GM04504 (cell line): ENCODE data around the gene SHROOM3.

Experiments
- DNase-seq: peaks from one replicate; pipeline ENCODE4 v3.0.0-alpha.2; 2012; ENCODE audit warnings: low read depth

SHROOM3 gene

DNA sequence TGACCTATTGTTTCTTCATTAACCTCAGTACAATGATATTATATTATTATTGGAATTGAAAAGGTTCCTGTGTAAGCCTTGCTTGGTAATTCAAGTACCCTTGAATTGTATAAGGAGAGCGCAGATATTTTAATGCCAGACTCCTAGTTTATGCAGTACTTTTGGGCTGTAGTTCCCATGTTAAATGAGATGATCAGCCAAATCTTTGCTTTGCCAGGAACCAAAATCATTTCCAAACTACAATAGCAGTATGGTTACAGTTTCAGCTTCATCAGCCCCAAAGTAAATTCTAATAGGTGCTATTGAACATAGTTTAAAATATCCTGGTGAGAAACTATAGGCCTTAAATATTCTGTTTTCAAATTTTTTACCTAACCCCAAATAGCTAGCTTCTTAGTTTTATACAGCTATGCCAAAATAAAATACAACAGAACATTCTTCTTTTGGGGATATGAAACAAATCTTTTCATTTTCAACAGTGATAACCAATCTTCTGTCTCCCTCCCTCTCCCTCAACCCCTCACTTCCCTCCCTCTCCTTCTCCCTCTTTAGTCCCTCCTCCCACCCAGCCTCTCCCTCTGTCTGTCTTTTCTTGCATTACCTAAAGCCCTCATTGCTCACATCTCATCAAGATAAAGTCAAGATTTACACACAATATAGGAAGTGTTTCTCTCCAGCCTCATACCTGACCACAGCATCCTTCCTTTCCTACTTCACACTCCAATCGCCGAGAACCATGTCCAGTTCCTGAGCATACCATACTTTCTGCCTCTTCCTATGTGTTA, 190.1 kb downstream of the SHROOM3 start:
- DNase-seq = no peak

- no peak for DNase-seq
Observed at GRCh38 chr4:76626686-76627465, 191.8 kb downstream of the SHROOM3 start.

- DNase-seq = no peak
Observed at GRCh38 chr4:76628251-76628650, 193.2 kb downstream of the SHROOM3 start.

DNA sequence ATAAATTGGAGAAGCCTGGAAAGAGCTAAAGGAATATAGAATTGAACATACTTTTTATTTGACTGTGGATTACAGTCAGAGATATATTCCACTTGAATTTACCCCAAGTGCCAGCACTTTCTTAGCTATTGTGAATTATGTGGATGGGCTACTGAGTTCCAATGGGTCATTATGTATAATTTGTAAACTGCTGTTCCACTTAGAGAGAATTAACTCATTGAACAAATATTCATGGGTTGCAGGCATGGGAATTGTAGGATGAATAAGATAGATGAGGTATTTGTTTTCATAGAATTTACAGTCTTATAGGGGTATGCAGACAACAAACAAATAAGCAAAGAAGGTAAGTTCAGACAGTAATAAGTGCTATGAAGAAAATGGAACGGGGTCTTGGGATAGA, 195.7 kb downstream of the SHROOM3 start:
- DNase-seq = no peak

DNA sequence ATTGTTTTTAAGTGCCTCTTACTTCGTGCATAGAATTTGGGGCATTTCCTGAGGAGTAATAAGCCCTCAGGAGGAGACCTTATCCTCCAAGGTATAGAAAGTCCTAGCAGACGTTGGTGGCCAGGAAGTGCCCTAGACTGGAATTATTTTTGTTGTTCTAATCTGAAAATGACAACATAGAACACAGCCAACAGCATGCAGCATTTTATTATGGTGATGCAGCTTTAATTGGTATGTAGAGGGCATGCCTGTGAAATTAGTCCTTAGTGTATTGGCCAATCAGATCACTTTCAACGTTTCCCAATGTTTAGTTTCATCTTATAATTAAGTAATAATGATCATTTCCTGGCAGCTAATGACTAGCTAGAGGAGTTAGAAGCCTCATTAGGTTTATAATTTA, 199.2 kb downstream of the SHROOM3 start:
- DNase-seq = no peak

DNA sequence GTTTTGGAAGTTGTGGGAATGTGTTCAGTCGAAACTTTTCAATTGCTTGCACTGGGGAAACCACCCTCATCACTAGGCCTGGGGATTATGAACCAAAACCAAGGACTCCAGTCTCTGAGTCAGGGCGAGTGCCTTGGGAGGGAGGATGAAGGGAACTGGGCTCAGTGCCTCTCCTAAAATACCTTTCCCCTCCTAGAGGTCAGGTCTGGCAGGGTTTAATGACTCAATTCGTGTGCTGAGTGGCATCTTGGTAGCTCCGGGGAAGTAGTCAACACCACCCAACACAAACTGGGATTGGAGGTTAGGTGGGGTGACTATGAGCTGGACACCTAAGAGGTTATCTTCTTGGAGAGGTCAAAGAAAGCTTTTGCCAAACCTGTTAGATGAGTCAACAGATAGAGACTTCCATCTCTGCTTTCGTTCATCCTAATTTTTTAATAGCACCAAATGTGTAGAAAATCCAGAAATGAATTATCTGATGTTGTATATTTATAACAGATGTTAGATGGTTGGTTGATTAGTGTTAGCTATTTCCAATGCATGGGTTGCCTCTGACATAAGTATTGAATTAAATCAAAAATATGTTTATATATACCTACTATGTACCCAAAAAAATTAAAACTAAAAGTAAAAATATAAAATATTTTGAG, 202.8 kb downstream of the SHROOM3 start:
- DNase-seq = no peak

- DNase-seq = no peak
Observed at GRCh38 chr4:76639288-76639687, 204.3 kb downstream of the SHROOM3 start.

GRCh38 chr4:76640353-76640910, 205.4 kb downstream of the SHROOM3 start:
- DNase-seq = no peak

- no peak for DNase-seq
Observed at GRCh38 chr4:76641351-76641750, 206.3 kb downstream of the SHROOM3 start.

DNA sequence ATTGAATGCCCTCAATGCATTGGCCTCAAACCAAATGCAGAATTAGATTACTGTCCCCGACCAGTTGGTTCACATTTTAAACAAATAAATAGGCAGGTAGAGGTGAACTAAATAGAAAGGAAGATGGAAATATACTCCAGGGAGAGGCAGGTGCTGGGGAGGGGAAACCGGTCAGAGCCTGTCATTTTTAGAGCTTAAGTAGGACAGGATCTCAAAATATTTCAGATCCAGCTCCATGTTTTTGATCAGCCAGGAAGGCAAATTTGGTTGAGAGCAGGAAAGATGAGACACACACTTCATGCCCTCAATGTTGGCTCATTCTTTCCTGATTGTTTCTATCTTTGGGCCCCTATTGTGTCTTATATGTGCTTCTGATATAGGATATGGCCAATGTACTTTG, 206.7 kb downstream of the SHROOM3 start:
- DNase-seq = no peak

- DNase-seq = no peak
Observed at GRCh38 chr4:76644831-76645485, 209.9 kb downstream of the SHROOM3 start.

DNA sequence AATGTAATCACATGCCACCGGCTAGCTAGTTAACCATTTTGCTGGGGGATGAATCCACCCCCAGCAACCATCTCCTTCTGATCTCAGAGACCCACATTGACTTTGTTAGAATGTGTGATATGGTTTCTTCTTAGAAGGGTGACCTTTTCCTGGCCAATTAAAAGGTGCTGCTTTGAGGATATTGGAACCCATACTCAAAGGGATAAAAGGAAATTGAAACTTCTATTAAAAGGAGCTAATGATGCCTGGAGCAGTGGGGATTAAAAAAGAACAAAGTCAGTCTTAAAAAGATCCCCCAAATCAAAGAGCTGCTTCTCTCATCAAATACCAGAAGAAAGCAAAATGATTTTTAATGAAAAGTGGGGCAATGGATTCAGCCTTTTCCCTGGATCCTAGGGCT, 214.1 kb downstream of the SHROOM3 start:
- no peak for DNase-seq

DNA sequence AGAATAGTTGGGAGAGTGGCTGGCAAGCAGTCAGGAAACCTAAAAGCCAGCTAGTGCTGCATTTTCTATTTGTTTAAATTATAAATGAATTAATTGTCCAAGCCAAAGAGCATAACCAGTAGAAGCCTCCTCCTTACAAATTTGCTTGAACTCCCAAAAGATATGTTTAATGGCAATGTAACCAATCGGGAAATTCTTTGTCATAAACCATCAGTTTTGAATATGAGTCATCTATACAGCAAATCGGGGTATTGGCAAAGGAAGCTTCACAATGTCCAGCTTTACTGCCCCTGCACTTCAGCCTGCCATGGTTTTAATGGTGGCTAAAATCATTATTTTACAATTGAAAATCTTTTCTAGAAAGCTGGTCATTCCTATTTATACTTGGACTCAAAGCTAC, 216.6 kb downstream of the SHROOM3 start:
- DNase-seq = no peak

- no peak for DNase-seq
Observed at GRCh38 chr4:76652389-76652788, 217.4 kb downstream of the SHROOM3 start.

DNA sequence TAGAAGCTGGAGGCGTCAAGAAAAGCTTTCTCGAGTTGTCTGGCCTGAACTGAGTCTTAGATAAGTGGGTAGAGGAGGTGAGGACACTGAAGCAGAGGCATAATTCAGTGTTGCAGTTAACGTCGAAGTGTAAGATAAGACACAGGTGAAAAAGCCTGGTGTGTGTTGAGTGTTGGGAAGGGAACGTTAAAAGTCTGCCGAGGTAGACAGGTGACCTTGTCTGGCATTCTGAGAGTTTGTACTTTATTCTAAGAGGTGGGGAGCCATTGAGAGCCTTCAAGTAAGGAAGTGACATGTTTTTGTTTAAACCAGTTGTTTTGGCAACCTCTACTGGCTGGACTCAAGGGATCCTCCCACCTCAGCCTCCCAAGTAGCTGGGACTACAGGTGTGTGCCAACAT, 219.1 kb downstream of the SHROOM3 start:
- DNase-seq = no peak

- no peak for DNase-seq
Observed at GRCh38 chr4:76654791-76655190, 219.8 kb downstream of the SHROOM3 start.

DNA sequence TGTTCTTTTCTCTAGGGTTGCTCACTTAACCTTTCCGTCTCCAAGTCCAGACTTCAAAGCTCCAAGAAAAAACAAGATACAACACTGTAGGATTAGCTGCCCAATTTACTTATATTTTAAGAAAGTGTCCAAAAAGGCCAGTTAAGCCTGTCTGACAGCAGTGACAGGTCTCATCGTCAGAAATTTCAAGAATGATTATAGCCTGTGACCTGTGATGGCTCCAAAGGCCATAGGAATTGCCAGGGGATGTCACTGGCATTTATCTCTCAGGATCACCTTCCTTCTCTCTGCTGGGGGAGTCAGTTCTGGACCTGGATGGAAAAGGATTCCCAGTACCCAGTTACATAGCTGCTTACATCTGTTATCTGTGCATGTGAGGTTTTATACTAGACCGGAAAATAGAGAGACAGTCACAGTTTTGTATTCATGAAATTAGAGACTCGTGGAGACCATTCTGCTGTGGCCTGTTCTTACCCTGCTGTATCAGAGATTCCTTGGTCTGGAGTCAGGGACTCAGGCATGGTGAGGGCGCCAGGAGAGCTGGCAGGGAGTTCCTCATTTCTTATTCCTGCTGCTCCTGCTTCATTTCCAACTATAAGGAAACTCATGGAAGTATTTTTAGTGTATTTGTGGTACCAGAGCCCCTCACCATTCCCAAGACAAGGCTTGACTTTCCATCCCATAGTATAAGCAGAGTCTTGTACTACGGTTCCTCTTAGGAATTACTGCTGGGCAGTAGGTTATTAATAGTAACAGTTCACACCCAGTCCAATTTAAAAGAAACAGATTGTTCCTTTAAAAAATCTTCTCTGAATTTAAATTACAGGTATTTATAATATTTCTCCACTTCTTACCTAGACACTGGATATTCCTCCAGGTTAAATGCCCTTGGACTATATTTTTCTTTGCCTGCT, 220.8 kb downstream of the SHROOM3 start:
- DNase-seq = no peak

- no peak for DNase-seq
Observed at GRCh38 chr4:76657443-76657842, 222.4 kb downstream of the SHROOM3 start.

GRCh38 chr4:76658231-76659102, 223.4 kb downstream of the SHROOM3 start:
- DNase-seq = peak; percentile 80

- DNase-seq = no peak
Observed at GRCh38 chr4:76659103-76659490, 224.1 kb downstream of the SHROOM3 start.
